AG04450 (cell line): Measurements from ENCODE around the gene PKNOX1. TPM values are rescaled to one million over a fixed set of nuclear protein-coding genes. Genes with fewer than 3 reads are reported as not detected.
"Not testable (repeated sequence)": the region's sequence is repeated elsewhere in the genome, so short reads cannot be mapped to it uniquely, and the experiment has no call there.

Source experiments
- CTCF ChIA-PET: fragments of 300-600, 350-600 bp; formaldehyde crosslinking; extraction: SDS; loops from one replicate; lab custom pipeline; 2022; ENCODE audit warnings: antibody characterized with exemption, inconsistent platforms; lab: Charles Lee
- POLR2A ChIA-PET: fragments of 350-600 bp; formaldehyde crosslinking; extraction: SDS; loops from one replicate; lab custom pipeline; 2021; ENCODE audit warnings: antibody characterized with exemption, inconsistent platforms; lab: Yijun Ruan, JAX
- DNase-seq: peaks from one replicate; pipeline ENCODE4 v3.0.0-alpha.2; 2011; ENCODE audit warnings: low read depth, low spot score
- H3K27ac ChIP-seq: one replicate; pipeline ENCODE4 v1.5.1; 2012; ENCODE audit warnings: low read depth, low read length, control low read depth
- H3K27me3 ChIP-seq: one replicate; pipeline ENCODE4 v1.6.0; 2012; ENCODE audit warnings: low read length; ENCODE audit not compliant: control insufficient read depth, insufficient read depth
- H3K4me3 ChIP-seq: 2 replicates; pipeline ENCODE4 v1.5.1; 2011; ENCODE audit warnings: mild to moderate bottlenecking, low read depth, low read length, control low read depth
- H3K9me3 ChIP-seq: 2 replicates; pipeline ENCODE4 v1.5.1; 2012; ENCODE audit warnings: low read length; ENCODE audit not compliant: control insufficient read depth, insufficient read depth
- CTCF ChIP-seq: IDR thresholded peaks from 2 replicates; pipeline ENCODE4 v1.5.1; 2011; ENCODE audit warnings: low read depth, low read length, control low read depth, inconsistent platforms
- polyA plus RNA-seq: library from polyadenylated mRNA; depleted of rRNA; stranded (reverse); fragments of >200 nt; gene quantifications from 2 replicates; pipeline ENCODE4 v1.2.3, GENCODE V29; 2011

The PKNOX1 gene
- polyA plus RNA-seq, 1 experiment = 65.6 TPM

GRCh38 chr21:42937960-42938605 lies 36.3 kb upstream of the PKNOX1 start:
- Histone ChIP-seq H3K9me3 (peaks cover 4% of the 10 kb centered on the region; the same call in 1 of the 2 replicates), H3K27me3 (no peaks in the 10 kb centered on the region), H3K4me3 (no peak overlapping the region), H3K27ac (no peak overlapping the region)
- ChIA-PET CTCF (no interaction called here), POLR2A (interaction anchor here (0.5 kb wide), 1 partner anchor 48 kb away, joined by 4 read pairs; no protein-coding TSS in a partner anchor)
- no peak for DNase-seq
- no peak for TF ChIP-seq CTCF

- H3K9me3 ChIP-seq, CTCF ChIA-PET: not testable (repeated sequence)
Measured at GRCh38 chr21:42938606-42938995, 35.8 kb upstream of the PKNOX1 start.

GRCh38 chr21:42939582-42940413 lies 34.6 kb upstream of the PKNOX1 start:
- CTCF ChIA-PET = no interaction called here
- Histone ChIP-seq H3K9me3 (peaks cover 4% of the 10 kb centered on the region; the same call in 1 of the 2 replicates), H3K27me3 (no peaks in the 10 kb centered on the region), H3K4me3 (peak overlapping the region; percentile 52), H3K27ac (peak overlapping the region; percentile 97)
- POLR2A ChIA-PET = interaction anchor here (0.6 kb wide), 1 partner anchor 17 kb away, joined by 9 read pairs; no protein-coding TSS in a partner anchor
- DNase-seq = peak; percentile 91
- no peak for TF ChIP-seq CTCF

More at GRCh38 chr21:42938606-42938995, 35.8 kb upstream of the PKNOX1 start:
- H3K27me3 ChIP-seq, H3K4me3 ChIP-seq, DNase-seq, H3K27ac ChIP-seq, POLR2A ChIA-PET: not testable (repeated sequence)

GRCh38 chr21:42941696-42942085 lies 32.7 kb upstream of the PKNOX1 start:
- POLR2A ChIA-PET = no interaction called here
- CTCF ChIA-PET = no interaction called here
- no peaks in the 10 kb centered on the region for H3K27me3 ChIP-seq
- no peak for DNase-seq
- H3K27ac ChIP-seq = no peak overlapping the region
- no peak for TF ChIP-seq CTCF
- H3K4me3 ChIP-seq = no peak overlapping the region
- peaks cover 4% of the 10 kb centered on the region; the same call in 1 of the 2 replicates for H3K9me3 ChIP-seq

GRCh38 chr21:42942244-42942643 lies 32.1 kb upstream of the PKNOX1 start:
- Histone ChIP-seq H3K9me3 (peaks cover 4% of the 10 kb centered on the region; the same call in 1 of the 2 replicates), H3K27ac (no peak overlapping the region), H3K27me3 (peaks cover 2% of the 10 kb centered on the region), H3K4me3 (no peak overlapping the region)
- POLR2A ChIA-PET = no interaction called here
- CTCF ChIA-PET = no interaction called here
- DNase-seq = no peak
- TF ChIP-seq CTCF = no peak

GRCh38 chr21:42949094-42949755 lies 25.1 kb upstream of the PKNOX1 start:
- CTCF ChIA-PET, H3K27ac ChIP-seq, H3K9me3 ChIP-seq, H3K4me3 ChIP-seq, H3K27me3 ChIP-seq, POLR2A ChIA-PET, DNase-seq: not testable (repeated sequence)

- CTCF ChIA-PET = not testable (repeated sequence)
Measured at GRCh38 chr21:42951193-42951592, 23.2 kb upstream of the PKNOX1 start.

More at GRCh38 chr21:42951193-42951592, 23.2 kb upstream of the PKNOX1 start:
- H3K27ac ChIP-seq, H3K4me3 ChIP-seq, H3K9me3 ChIP-seq, POLR2A ChIA-PET, DNase-seq, H3K27me3 ChIP-seq: not testable (repeated sequence)
